Measurements from ENCODE around the gene F2RL1. TPM values are rescaled to one million over a fixed set of nuclear protein-coding genes. Genes with fewer than 3 reads are reported as not detected.

F2RL1 gene
- polyA plus RNA-seq, 1 donor (not counting 4 experiments of a cell fraction or from before 2014, with no cell fraction given), result 182 TPM

DNA sequence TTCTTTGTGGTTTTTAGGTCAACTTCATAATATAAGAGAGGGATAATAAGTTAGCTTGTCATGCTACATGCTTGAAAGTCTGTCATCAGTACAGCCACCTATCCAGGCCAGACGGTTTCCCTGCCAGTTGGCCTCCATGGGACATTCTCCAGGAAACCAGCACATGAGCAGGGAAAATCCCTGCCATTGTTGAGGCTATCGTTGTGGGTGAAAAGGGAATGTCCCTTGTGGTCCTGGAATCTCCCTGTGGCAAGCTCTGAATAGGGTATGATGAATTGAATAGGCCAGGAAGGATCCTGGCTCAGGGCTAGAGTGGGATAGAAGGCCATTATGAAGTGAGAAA is 12.3 kb downstream of the F2RL1 start:
- TF ChIP-seq EZH2 (IDR thresholded peaks at IDR 0.05; ENCODE audit: low read length), result no peak
- TF ChIP-seq, protein P1, sequence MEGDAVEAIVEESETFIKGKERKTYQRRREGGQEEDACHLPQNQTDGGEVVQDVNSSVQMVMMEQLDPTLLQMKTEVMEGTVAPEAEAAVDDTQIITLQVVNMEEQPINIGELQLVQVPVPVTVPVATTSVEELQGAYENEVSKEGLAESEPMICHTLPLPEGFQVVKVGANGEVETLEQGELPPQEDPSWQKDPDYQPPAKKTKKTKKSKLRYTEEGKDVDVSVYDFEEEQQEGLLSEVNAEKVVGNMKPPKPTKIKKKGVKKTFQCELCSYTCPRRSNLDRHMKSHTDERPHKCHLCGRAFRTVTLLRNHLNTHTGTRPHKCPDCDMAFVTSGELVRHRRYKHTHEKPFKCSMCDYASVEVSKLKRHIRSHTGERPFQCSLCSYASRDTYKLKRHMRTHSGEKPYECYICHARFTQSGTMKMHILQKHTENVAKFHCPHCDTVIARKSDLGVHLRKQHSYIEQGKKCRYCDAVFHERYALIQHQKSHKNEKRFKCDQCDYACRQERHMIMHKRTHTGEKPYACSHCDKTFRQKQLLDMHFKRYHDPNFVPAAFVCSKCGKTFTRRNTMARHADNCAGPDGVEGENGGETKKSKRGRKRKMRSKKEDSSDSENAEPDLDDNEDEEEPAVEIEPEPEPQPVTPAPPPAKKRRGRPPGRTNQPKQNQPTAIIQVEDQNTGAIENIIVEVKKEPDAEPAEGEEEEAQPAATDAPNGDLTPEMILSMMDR (optimal IDR thresholded peaks at IDR 0.05 in 1 of 3, IDR thresholded peaks at IDR 0.05 in 1 of 3, conservative IDR thresholded peaks at IDR 0.05 in 1 of 3; ENCODE audit: extremely low read depth in 1 of 3, insufficient read depth in 2 of 3, low read length in 3 of 3), result no peak
- H3K79me2 ChIP-seq (ENCODE audit: control insufficient read depth, insufficient read depth, low read length), result peaks cover 80% of the 10 kb centered on the region
- no peak for DNase-seq (ENCODE audit: low read depth, low spot score)

DNA sequence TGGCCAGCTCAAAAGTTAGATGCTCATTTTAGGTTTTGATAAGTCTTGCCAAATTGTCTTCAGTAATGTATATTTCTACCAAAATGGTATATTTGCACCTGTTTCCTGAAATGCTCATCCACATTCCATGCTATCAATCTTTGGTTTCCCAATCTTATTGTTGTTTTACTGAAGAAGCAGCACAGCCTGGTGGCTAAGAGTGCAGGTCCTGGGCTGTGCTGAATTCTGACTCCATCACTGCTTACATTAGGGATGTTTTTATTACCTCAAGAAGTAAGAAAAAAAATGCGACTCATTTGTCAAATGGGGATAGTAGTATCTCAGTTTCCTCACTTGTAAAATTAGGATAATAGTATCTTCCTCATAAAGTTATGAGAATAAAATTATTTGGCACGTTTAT is 17.4 kb downstream of the F2RL1 start:
- Histone ChIP-seq H3K9me1 (ENCODE audit: control insufficient read depth, extremely low read depth, insufficient read depth, low read length) (no peaks in the 10 kb centered on the region), H3K27me3 (ENCODE audit: control insufficient read depth, extremely low read depth, insufficient read depth, low read length) (no peaks in the 10 kb centered on the region), H3K9me3 (ENCODE audit: control insufficient read depth, low read depth, low read length) (no peaks in the 10 kb centered on the region), H3K27ac (ENCODE audit: control insufficient read depth, insufficient read depth, low read length) (no peak overlapping the region), H4K20me1 (ENCODE audit: control insufficient read depth, extremely low read depth, insufficient read depth, low read length) (peaks cover 6% of the 10 kb centered on the region), H3K4me2 (ENCODE audit: control insufficient read depth, extremely low read depth, insufficient read depth, low read depth, low read length) (no peak overlapping the region), H2AFZ (ENCODE audit: control insufficient read depth, low read length) (no peak overlapping the region), H3K36me3 (ENCODE audit: control insufficient read depth in 2 of 2, extremely low read depth in 1 of 2, insufficient read depth in 2 of 2, low read length in 2 of 2) (peaks cover 15 to 29% of the 10 kb centered on the region in 2 experiments), H3K4me1 (ENCODE audit: control insufficient read depth, extremely low read depth, insufficient read depth, low read length) (peaks cover 14% of the 10 kb centered on the region), H3K79me2 (ENCODE audit: control insufficient read depth, insufficient read depth, low read length) (peaks cover 34% of the 10 kb centered on the region), H3K9ac (ENCODE audit: control insufficient read depth, extremely low read depth, insufficient read depth, low read length) (no peak overlapping the region), H3K4me3 (ENCODE audit: control insufficient read depth in 2 of 3, extremely low read depth in 1 of 3, insufficient read depth in 2 of 3, low read depth in 1 of 3, low read length in 3 of 3) (no peak overlapping the region)
- DNase-seq (ENCODE audit: low read depth, low spot score), result no peak
- no peak for FAIRE-seq
- dilution Hi-C loops (cut with MboI; ENCODE audit: extremely low pct_ligation_motif_present, low sequenced_read_pairs), result no loop called here
- no peak for TF ChIP-seq EZH2 (IDR thresholded peaks at IDR 0.05; ENCODE audit: low read length)
- TF ChIP-seq, protein P1 (optimal IDR thresholded peaks at IDR 0.05 in 1 of 3, IDR thresholded peaks at IDR 0.05 in 1 of 3, conservative IDR thresholded peaks at IDR 0.05 in 1 of 3; ENCODE audit: extremely low read depth in 1 of 3, insufficient read depth in 2 of 3, low read length in 3 of 3), result no peak

More for the DNA sequence above, 12.3 kb downstream of the F2RL1 start:
- H3K27me3 ChIP-seq (ENCODE audit: control insufficient read depth, extremely low read depth, insufficient read depth, low read length), result no peaks in the 10 kb centered on the region
- no peaks in the 10 kb centered on the region for H3K9me3 ChIP-seq (ENCODE audit: control insufficient read depth, low read depth, low read length)
- H4K20me1 ChIP-seq (ENCODE audit: control insufficient read depth, extremely low read depth, insufficient read depth, low read length), result peaks cover 20% of the 10 kb centered on the region
- H3K27ac ChIP-seq (ENCODE audit: control insufficient read depth, insufficient read depth, low read length), result no peak overlapping the region
- H3K9ac ChIP-seq (ENCODE audit: control insufficient read depth, extremely low read depth, insufficient read depth, low read length), result no peak overlapping the region
- H2AFZ ChIP-seq (ENCODE audit: control insufficient read depth, low read length), result no peak overlapping the region
- peaks cover 18 to 22% of the 10 kb centered on the region in 2 experiments for H3K36me3 ChIP-seq (ENCODE audit: control insufficient read depth in 2 of 2, extremely low read depth in 1 of 2, insufficient read depth in 2 of 2, low read length in 2 of 2)
- H3K4me1 ChIP-seq (ENCODE audit: control insufficient read depth, extremely low read depth, insufficient read depth, low read length), result peaks cover 12% of the 10 kb centered on the region
- peak; percentile 59 for FAIRE-seq
- H3K9me1 ChIP-seq (ENCODE audit: control insufficient read depth, extremely low read depth, insufficient read depth, low read length), result no peaks in the 10 kb centered on the region
- dilution Hi-C loops (cut with MboI; ENCODE audit: extremely low pct_ligation_motif_present, low sequenced_read_pairs), result no loop called here
- H3K4me2 ChIP-seq (ENCODE audit: control insufficient read depth, extremely low read depth, insufficient read depth, low read depth, low read length), result no peak overlapping the region
- no peak overlapping the region for H3K4me3 ChIP-seq (ENCODE audit: control insufficient read depth in 2 of 3, extremely low read depth in 1 of 3, insufficient read depth in 2 of 3, low read depth in 1 of 3, low read length in 3 of 3)
